DOHH2 (cell line): ENCODE results near the gene NEAT1.

Experiments
- EZH2phosphoT487 ChIP-seq: fragments of 200-600 bp; sonication (generic); IDR thresholded peaks from 2 replicates; pipeline ENCODE4 v1.6.1; 2017; ENCODE audit warnings: borderline replicate concordance, mild to moderate bottlenecking, antibody characterized with exemption, low read length, moderate library complexity, mixed read lengths
- TF ChIP-seq, protein P1 (sequence below): fragments of 200-600 bp; sonication (generic); IDR thresholded peaks from one replicate; pipeline ENCODE4 v1.5.1; 2014; ENCODE audit warnings: antibody characterized with exemption, mild to moderate bottlenecking, low read depth, low read length; ENCODE audit not compliant: poor library complexity, severe bottlenecking

DNA sequence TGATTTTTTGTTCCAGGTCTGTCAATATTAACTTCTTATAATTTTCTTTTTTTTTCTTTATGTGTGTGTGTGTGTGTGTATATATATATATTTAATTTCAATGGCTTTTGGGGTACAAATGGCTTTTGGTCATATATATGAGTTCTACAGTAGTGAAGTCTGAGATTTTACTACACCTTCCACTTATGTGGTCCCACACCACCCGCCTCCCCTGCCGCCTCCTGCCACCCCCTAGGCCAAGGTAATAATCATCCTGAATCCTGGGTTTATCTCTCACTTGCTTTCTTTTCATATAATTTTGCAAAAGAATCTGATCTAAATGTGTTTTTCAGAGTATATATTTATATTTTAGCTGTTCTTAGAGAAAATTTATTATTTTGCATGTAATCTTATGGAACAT, 11.1 kb downstream of the NEAT1 start:
- TF ChIP-seq, protein P1, sequence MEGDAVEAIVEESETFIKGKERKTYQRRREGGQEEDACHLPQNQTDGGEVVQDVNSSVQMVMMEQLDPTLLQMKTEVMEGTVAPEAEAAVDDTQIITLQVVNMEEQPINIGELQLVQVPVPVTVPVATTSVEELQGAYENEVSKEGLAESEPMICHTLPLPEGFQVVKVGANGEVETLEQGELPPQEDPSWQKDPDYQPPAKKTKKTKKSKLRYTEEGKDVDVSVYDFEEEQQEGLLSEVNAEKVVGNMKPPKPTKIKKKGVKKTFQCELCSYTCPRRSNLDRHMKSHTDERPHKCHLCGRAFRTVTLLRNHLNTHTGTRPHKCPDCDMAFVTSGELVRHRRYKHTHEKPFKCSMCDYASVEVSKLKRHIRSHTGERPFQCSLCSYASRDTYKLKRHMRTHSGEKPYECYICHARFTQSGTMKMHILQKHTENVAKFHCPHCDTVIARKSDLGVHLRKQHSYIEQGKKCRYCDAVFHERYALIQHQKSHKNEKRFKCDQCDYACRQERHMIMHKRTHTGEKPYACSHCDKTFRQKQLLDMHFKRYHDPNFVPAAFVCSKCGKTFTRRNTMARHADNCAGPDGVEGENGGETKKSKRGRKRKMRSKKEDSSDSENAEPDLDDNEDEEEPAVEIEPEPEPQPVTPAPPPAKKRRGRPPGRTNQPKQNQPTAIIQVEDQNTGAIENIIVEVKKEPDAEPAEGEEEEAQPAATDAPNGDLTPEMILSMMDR = no peak
- TF ChIP-seq EZH2phosphoT487 = no peak
